Endothelial cell of umbilical vein (primary cell): Measurements from ENCODE around the gene TMEM270. TPM values are rescaled to one million over a fixed set of nuclear protein-coding genes. Genes with fewer than 3 reads are reported as not detected.

Source experiments
- BruUV-seq: library from RNA; stranded (reverse); fragments of 400-500 nt; replicated peaks from 2 replicates; lab custom pipeline; 2021; lab: Mats Ljungman, UMichigan
- CTCF ChIA-PET: fragments of 300-600, 350-600 bp; sonication (Branson Sonifier 250); formaldehyde crosslinking; loops from one replicate; lab custom pipeline; 2021; ENCODE audit warnings: antibody characterized with exemption, inconsistent platforms; lab: Charles Lee
- POLR2A ChIA-PET: fragments of 300-600, 350-600 bp; sonication (Branson Sonifier 250); formaldehyde crosslinking; loops from one replicate; lab custom pipeline; 2021; ENCODE audit warnings: antibody characterized with exemption, inconsistent platforms; lab: Charles Lee
- DNase-seq: peaks from one replicate; pipeline ENCODE4 v3.0.0-alpha.2; 2011; ENCODE audit warnings: low read depth, low spot score
- FAIRE-seq: peaks from 2 replicates; lab custom pipeline; 2011; peaks lifted over from hg19 to GRCh38; lab: Jason Lieb, UNC
- H2AFZ ChIP-seq: 2 replicates; pipeline ENCODE4 v1.6.0; 2012; ENCODE audit warnings: low read depth, low read length, control low read depth, inconsistent platforms
- H3K27ac ChIP-seq: 2 replicates; pipeline ENCODE4 v1.5.1; 2011; ENCODE audit warnings: low read depth, mild to moderate bottlenecking, control low read depth, low read length, moderate library complexity; ENCODE audit not compliant: insufficient read depth
- H3K27me3 ChIP-seq, 2 experiments: 2 replicates each; pipeline versions ENCODE4 v1.6.0 to v1.6.1; 2011; ENCODE audit warnings: low read length in 2 of 2, mixed read lengths in 1 of 2; ENCODE audit not compliant: control insufficient read depth in 2 of 2, insufficient read depth in 2 of 2
- H3K36me3 ChIP-seq, 2 experiments: 2 replicates in 1 of 2; 3 replicates in 1 of 2; pipeline ENCODE4 v1.5.1; 2011; ENCODE audit warnings: low read length in 2 of 2, mild to moderate bottlenecking in 1 of 2, moderate library complexity in 1 of 2; ENCODE audit not compliant: control insufficient read depth in 2 of 2, insufficient read depth in 2 of 2; ENCODE audit errors: extremely low read depth in 1 of 2
- H3K4me1 ChIP-seq: 3 replicates; pipeline ENCODE4 v1.5.1; 2011; ENCODE audit warnings: mild to moderate bottlenecking, low read length; ENCODE audit not compliant: control insufficient read depth, insufficient read depth; ENCODE audit errors: extremely low read depth
- H3K4me2 ChIP-seq: 2 replicates; pipeline ENCODE4 v1.6.1; 2011; ENCODE audit warnings: low read length, control low read depth, mixed read lengths; ENCODE audit not compliant: insufficient read depth
- H3K4me3 ChIP-seq, 3 experiments: fragments of 200-600 bp in 1 of 3; sonication (generic), shearing (Covaris generic) in 1 of 3; replicated peaks in 1 of 3; 2 replicates each; pipeline ENCODE4 v1.5.1; 2011 to 2016; ENCODE audit warnings: control low read depth in 3 of 3, low read length in 3 of 3, mild to moderate bottlenecking in 2 of 3, inconsistent platforms in 1 of 3, low read depth in 1 of 3, moderate library complexity in 1 of 3; ENCODE audit not compliant: insufficient read depth in 1 of 3
- H3K79me2 ChIP-seq: 2 replicates; pipeline ENCODE4 v1.6.0; 2012; ENCODE audit warnings: low read length, inconsistent platforms; ENCODE audit not compliant: control insufficient read depth, insufficient read depth
- H3K9ac ChIP-seq: replicated peaks from 2 replicates; pipeline ENCODE3; 2011; ENCODE audit warnings: low read length, control low read depth; ENCODE audit not compliant: insufficient read depth; ENCODE audit errors: extremely low read depth
- H3K9me1 ChIP-seq: replicated peaks from 3 replicates; pipeline ENCODE4 v1.6.0; 2011; ENCODE audit warnings: mild to moderate bottlenecking, low read length; ENCODE audit not compliant: control insufficient read depth, insufficient read depth; ENCODE audit errors: extremely low read depth
- H3K9me3 ChIP-seq: replicated peaks from 2 replicates; pipeline ENCODE4 v1.5.1; 2012; ENCODE audit warnings: low read length, inconsistent platforms; ENCODE audit not compliant: control insufficient read depth, insufficient read depth
- H4K20me1 ChIP-seq: replicated peaks from 2 replicates; pipeline ENCODE3; 2011; ENCODE audit warnings: mild to moderate bottlenecking, low read length; ENCODE audit not compliant: control insufficient read depth, insufficient read depth; ENCODE audit errors: extremely low read depth
- MYC ChIP-seq: IDR thresholded peaks from one replicate; pipeline ENCODE4 v1.6.1; 2011; ENCODE audit warnings: mild to moderate bottlenecking, low read depth, low read length
- dilution Hi-C: fragments of 300-500 bp; cut with MboI; formaldehyde crosslinking; loops from one replicate; pipeline ENCODE4 v1.15.0; 2019; ENCODE audit warnings: low sequenced_read_pairs; ENCODE audit not compliant: extremely low pct_ligation_motif_present
- intact Hi-C: fragments of 100-400 bp; cut with micrococcal nuclease; formaldehyde crosslinking; loops from one replicate; pipeline ENCODE4 v1.10.0; 2022
- polyA plus RNA-seq, 4 experiments: library from polyadenylated mRNA; depleted of rRNA in 3 of 4; stranded (reverse) in 3 of 4; unstranded in 1 of 4; fragments of >200 nt; gene quantifications; 2 replicates each; pipeline versions ENCODE4 v1.2.1 to v1.2.3, GENCODE V29; 2011 to 2012; ENCODE audit warnings: missing spikeins in 1 of 4
- total RNA-seq: library from RNA; stranded (reverse); gene quantifications from 2 replicates; pipeline ENCODE4 v1.2.3, GENCODE V29; 2021
- TF ChIP-seq, protein P1 (sequence below), 2 donors: IDR thresholded peaks; 1 replicate in 1 of 2; 2 replicates in 1 of 2; pipeline ENCODE4 v1.5.1; 2011; ENCODE audit warnings: low read length in 2 of 2, mild to moderate bottlenecking in 2 of 2, moderate library complexity in 2 of 2, control low read depth in 1 of 2, inconsistent platforms in 1 of 2, low read depth in 1 of 2; ENCODE audit not compliant: insufficient read depth in 1 of 2; ENCODE audit errors: extremely low read depth in 1 of 2

The TMEM270 gene
- total and polyA plus RNA-seq, 2 donors (not counting 3 experiments of a cell fraction or from before 2014, with no cell fraction given): not detected

- no peaks in the 10 kb centered on the region for H3K79me2 ChIP-seq
- H3K9ac ChIP-seq: no peak overlapping the region
- no peaks in the 10 kb centered on the region for H3K36me3 ChIP-seq
- no peak overlapping the region for H2AFZ ChIP-seq
- peaks cover 2% of the 10 kb centered on the region for H3K4me1 ChIP-seq
- H3K27ac ChIP-seq: no peak overlapping the region
- H3K4me2 ChIP-seq: no peak overlapping the region
- H4K20me1 ChIP-seq: no peaks in the 10 kb centered on the region
- TF ChIP-seq, protein P1, sequence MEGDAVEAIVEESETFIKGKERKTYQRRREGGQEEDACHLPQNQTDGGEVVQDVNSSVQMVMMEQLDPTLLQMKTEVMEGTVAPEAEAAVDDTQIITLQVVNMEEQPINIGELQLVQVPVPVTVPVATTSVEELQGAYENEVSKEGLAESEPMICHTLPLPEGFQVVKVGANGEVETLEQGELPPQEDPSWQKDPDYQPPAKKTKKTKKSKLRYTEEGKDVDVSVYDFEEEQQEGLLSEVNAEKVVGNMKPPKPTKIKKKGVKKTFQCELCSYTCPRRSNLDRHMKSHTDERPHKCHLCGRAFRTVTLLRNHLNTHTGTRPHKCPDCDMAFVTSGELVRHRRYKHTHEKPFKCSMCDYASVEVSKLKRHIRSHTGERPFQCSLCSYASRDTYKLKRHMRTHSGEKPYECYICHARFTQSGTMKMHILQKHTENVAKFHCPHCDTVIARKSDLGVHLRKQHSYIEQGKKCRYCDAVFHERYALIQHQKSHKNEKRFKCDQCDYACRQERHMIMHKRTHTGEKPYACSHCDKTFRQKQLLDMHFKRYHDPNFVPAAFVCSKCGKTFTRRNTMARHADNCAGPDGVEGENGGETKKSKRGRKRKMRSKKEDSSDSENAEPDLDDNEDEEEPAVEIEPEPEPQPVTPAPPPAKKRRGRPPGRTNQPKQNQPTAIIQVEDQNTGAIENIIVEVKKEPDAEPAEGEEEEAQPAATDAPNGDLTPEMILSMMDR (IDR thresholded peaks at IDR 0.05; ENCODE audit: extremely low read depth in 1 of 2, insufficient read depth in 1 of 2, low read depth in 1 of 2, low read length in 2 of 2): peak in 1 of 2 donors; percentile 18
- no peak for TF ChIP-seq MYC
- no peaks in the 10 kb centered on the region for H3K27me3 ChIP-seq
- ChIA-PET POLR2A (no interaction called here), CTCF (interaction anchor here (1.7 kb wide), 1 partner anchor 17 kb away, joined by 4 read pairs; no protein-coding TSS in a partner anchor)
- H3K4me3 ChIP-seq: no peak overlapping the region
- dilution Hi-C loops: no loop called here
- FAIRE-seq: no peak
- intact Hi-C loops: no loop called here
- no TSS peak for BruUV-seq
- H3K9me1 ChIP-seq: no peaks in the 10 kb centered on the region
- H3K9me3 ChIP-seq: no peaks in the 10 kb centered on the region
- no peak for DNase-seq
Observed at GRCh38 chr7:73839743-73840714, 20.9 kb upstream of the TMEM270 start.
